Measurements from ENCODE around the gene ZC3H8.

ZC3H8 gene

GRCh38 chr2:112194482-112194881, 60.4 kb downstream of the ZC3H8 start:
- no peak for DNase-seq

GRCh38 chr2:112194028-112194427, 60.8 kb downstream of the ZC3H8 start:
- DNase-seq: no peak

GRCh38 chr2:112189001-112189556, 65.8 kb downstream of the ZC3H8 start:
- no peak for DNase-seq

- DNase-seq: no peak
Observed at GRCh38 chr2:112187805-112188596, 66.8 kb downstream of the ZC3H8 start.

GRCh38 chr2:112187046-112187715, 67.7 kb downstream of the ZC3H8 start:
- DNase-seq: no peak

- no peak for DNase-seq
Observed at GRCh38 chr2:112185131-112185530, 69.7 kb downstream of the ZC3H8 start.

- no peak for DNase-seq
Observed at GRCh38 chr2:112184121-112184520, 70.7 kb downstream of the ZC3H8 start.

- DNase-seq: no peak
Observed at GRCh38 chr2:112183327-112184025, 71.4 kb downstream of the ZC3H8 start.

GRCh38 chr2:112182581-112183034, 72.2 kb downstream of the ZC3H8 start:
- DNase-seq: no peak

GRCh38 chr2:112181571-112182290, 73.1 kb downstream of the ZC3H8 start:
- DNase-seq: no peak

- no peak for DNase-seq
Observed at GRCh38 chr2:112175958-112176573, 78.8 kb downstream of the ZC3H8 start.

- no peak for DNase-seq
Observed at GRCh38 chr2:112175333-112175732, 79.5 kb downstream of the ZC3H8 start.

GRCh38 chr2:112174383-112174782, 80.5 kb downstream of the ZC3H8 start:
- no peak for DNase-seq

GRCh38 chr2:112173646-112174319, 81.1 kb downstream of the ZC3H8 start:
- DNase-seq: no peak

GRCh38 chr2:112170495-112170894, 84.3 kb downstream of the ZC3H8 start:
- DNase-seq: no peak

GRCh38 chr2:112168422-112169124, 86.3 kb downstream of the ZC3H8 start:
- no peak for DNase-seq

GRCh38 chr2:112166806-112167499, 87.9 kb downstream of the ZC3H8 start:
- DNase-seq: no peak

GRCh38 chr2:112165296-112165695, 89.5 kb downstream of the ZC3H8 start:
- DNase-seq: no peak

GRCh38 chr2:112164876-112165275, 90.0 kb downstream of the ZC3H8 start:
- no peak for DNase-seq

- DNase-seq: no peak
Observed at GRCh38 chr2:112163541-112163981, 91.3 kb downstream of the ZC3H8 start.

Data from NCI-H1048 (cell line).